Muscle of leg (tissue), 11 donors: ENCODE data around the gene GLI2. TPM values are rescaled to one million over a fixed set of nuclear protein-coding genes. Genes with fewer than 3 reads are reported as not detected.
A peak's percentile ranks its signal among the peaks of the same experiment; 100 is the strongest.

Experiments
- DNase-seq: peaks from one replicate; pipeline ENCODE4 v3.0.0; 2013
- H3K27ac ChIP-seq: one replicate; pipeline ENCODE4 v1.5.1; 2013; ENCODE audit warnings: mild to moderate bottlenecking, low read length, control low read depth
- H3K27me3 ChIP-seq: one replicate; pipeline ENCODE4 v1.6.1; 2013; ENCODE audit warnings: low read length; ENCODE audit not compliant: control insufficient read depth, insufficient read depth
- H3K36me3 ChIP-seq: one replicate; pipeline ENCODE4 v1.6.1; 2013; ENCODE audit warnings: low read length; ENCODE audit not compliant: control insufficient read depth, insufficient read depth
- H3K4me1 ChIP-seq: one replicate; pipeline ENCODE4 v1.6.1; 2013; ENCODE audit warnings: low read length; ENCODE audit not compliant: control insufficient read depth, insufficient read depth
- H3K4me3 ChIP-seq: one replicate; pipeline ENCODE4 v1.5.1; 2013; ENCODE audit warnings: low read length, control low read depth
- H3K9me3 ChIP-seq: replicated peaks from 2 replicates; pipeline ENCODE4 v1.6.1; 2013; ENCODE audit warnings: low read depth, low read length; ENCODE audit not compliant: control insufficient read depth
- WGBS: methylation state at CpG from one replicate; pipeline ENCODE4 v1.1.5; 2013; ENCODE audit warnings: missing lambda C conversion rate; ENCODE audit not compliant: insufficient coverage; 5-methylcytosine and 5-hydroxymethylcytosine counted together
- polyA plus RNA-seq, 8 donors: library from polyadenylated mRNA; unstranded; fragments of 120-200 nt; gene quantifications; one replicate each; pipeline versions ENCODE4 v1.2.1 to v1.2.3, GENCODE V29; 2013; ENCODE audit warnings: inconsistent platforms in 1 of 8, low replicate concordance in 1 of 8; ENCODE audit not compliant: insufficient read length in 8 of 8, insufficient read depth in 1 of 8
- total RNA-seq: library from RNA; stranded (reverse); fragments of 120-200 nt; gene quantifications from one replicate; pipeline ENCODE4 v1.2.4, GENCODE V29; 2013

Gene GLI2
- total and polyA plus RNA-seq, 9 donors = 6.1 to 18.6 (median 11.8) TPM

- no peak overlapping the region for H3K27ac ChIP-seq
- peaks cover 9% of the 10 kb centered on the region for H3K4me1 ChIP-seq
- H3K4me3 ChIP-seq = no peak overlapping the region
- DNase-seq = peak; percentile 83
- WGBS = 14% methylated on average over 3 of the region's 5 CpGs
- H3K36me3 ChIP-seq = no peaks in the 10 kb centered on the region
- peaks cover 13% of the 10 kb centered on the region for H3K27me3 ChIP-seq
- no peaks in the 10 kb centered on the region for H3K9me3 ChIP-seq
Observed at GRCh38 chr2:120709608-120710041, 26.0 kb upstream of the GLI2 start.

GRCh38 chr2:120710256-120710655 lies 25.4 kb upstream of the GLI2 start:
- Histone ChIP-seq H3K27me3 (peaks cover 13% of the 10 kb centered on the region), H3K4me1 (peaks cover 9% of the 10 kb centered on the region), H3K9me3 (no peaks in the 10 kb centered on the region), H3K4me3 (no peak overlapping the region), H3K27ac (no peak overlapping the region), H3K36me3 (no peaks in the 10 kb centered on the region)
- WGBS = 65% methylated on average over 14 of the region's 16 CpGs
- no peak for DNase-seq

- Histone ChIP-seq H3K27me3 (peaks cover 13% of the 10 kb centered on the region), H3K9me3 (no peaks in the 10 kb centered on the region), H3K4me1 (peaks cover 10% of the 10 kb centered on the region), H3K27ac (no peak overlapping the region), H3K4me3 (no peak overlapping the region), H3K36me3 (no peaks in the 10 kb centered on the region)
- no peak for DNase-seq
- WGBS = 82% methylated on average over 4 of the region's 5 CpGs
Observed at GRCh38 chr2:120711694-120712093, 24.0 kb upstream of the GLI2 start.

GRCh38 chr2:120712180-120712681 lies 23.4 kb upstream of the GLI2 start:
- peak; percentile 35 for DNase-seq
- Histone ChIP-seq H3K27me3 (peaks cover 13% of the 10 kb centered on the region), H3K4me3 (no peak overlapping the region), H3K4me1 (peaks cover 10% of the 10 kb centered on the region), H3K36me3 (no peaks in the 10 kb centered on the region), H3K9me3 (no peaks in the 10 kb centered on the region), H3K27ac (no peak overlapping the region)
- 56% methylated on average over 1 of the region's 7 CpGs for WGBS

- Histone ChIP-seq H3K4me1 (peaks cover 2% of the 10 kb centered on the region), H3K27me3 (peaks cover 5% of the 10 kb centered on the region), H3K9me3 (no peaks in the 10 kb centered on the region), H3K36me3 (no peaks in the 10 kb centered on the region), H3K4me3 (no peak overlapping the region), H3K27ac (no peak overlapping the region)
- no peak for DNase-seq
- 66% methylated on average over 8 of the region's 8 CpGs for WGBS
Observed at GRCh38 chr2:120715353-120715752, 20.3 kb upstream of the GLI2 start.

- Histone ChIP-seq H3K4me1 (peaks cover 2% of the 10 kb centered on the region), H3K27me3 (peaks cover 5% of the 10 kb centered on the region), H3K9me3 (no peaks in the 10 kb centered on the region), H3K27ac (no peak overlapping the region), H3K4me3 (no peak overlapping the region), H3K36me3 (no peaks in the 10 kb centered on the region)
- WGBS = 31% methylated on average over 8 of the region's 8 CpGs
- DNase-seq = peak; percentile 52
Observed at GRCh38 chr2:120715941-120716340, 19.7 kb upstream of the GLI2 start.

- no peak overlapping the region for H3K27ac ChIP-seq
- DNase-seq = no peak
- no peak overlapping the region for H3K4me3 ChIP-seq
- H3K9me3 ChIP-seq = no peaks in the 10 kb centered on the region
- no peaks in the 10 kb centered on the region for H3K36me3 ChIP-seq
- peaks cover 2% of the 10 kb centered on the region for H3K4me1 ChIP-seq
- peaks cover 6% of the 10 kb centered on the region for H3K27me3 ChIP-seq
- 59% methylated on average over 13 of the region's 15 CpGs for WGBS
Observed at GRCh38 chr2:120716641-120717585, 18.8 kb upstream of the GLI2 start.

GRCh38 chr2:120719491-120719890 lies 16.2 kb upstream of the GLI2 start:
- Histone ChIP-seq H3K4me3 (no peak overlapping the region), H3K4me1 (peaks cover 14% of the 10 kb centered on the region), H3K9me3 (no peaks in the 10 kb centered on the region), H3K36me3 (no peaks in the 10 kb centered on the region), H3K27ac (no peak overlapping the region), H3K27me3 (peaks cover 2% of the 10 kb centered on the region)
- 87% methylated on average over 6 of the region's 7 CpGs for WGBS
- DNase-seq = no peak

- H3K4me3 ChIP-seq = no peak overlapping the region
- H3K9me3 ChIP-seq = no peaks in the 10 kb centered on the region
- no peak overlapping the region for H3K27ac ChIP-seq
- H3K36me3 ChIP-seq = no peaks in the 10 kb centered on the region
- peaks cover 14% of the 10 kb centered on the region for H3K4me1 ChIP-seq
- WGBS = 82% methylated on average over 7 of the region's 7 CpGs
- peaks cover 2% of the 10 kb centered on the region for H3K27me3 ChIP-seq
- no peak for DNase-seq
Observed at GRCh38 chr2:120720231-120720630, 15.4 kb upstream of the GLI2 start.

GRCh38 chr2:120720746-120721375 lies 14.8 kb upstream of the GLI2 start:
- H3K27ac ChIP-seq = no peak overlapping the region
- WGBS = 84% methylated on average over 5 of the region's 8 CpGs

More at GRCh38 chr2:120720746-120721375, 14.8 kb upstream of the GLI2 start:
- Histone ChIP-seq H3K4me1 (peaks cover 14% of the 10 kb centered on the region), H3K36me3 (no peaks in the 10 kb centered on the region), H3K27me3 (peaks cover 2% of the 10 kb centered on the region), H3K4me3 (no peak overlapping the region), H3K9me3 (no peaks in the 10 kb centered on the region)
- DNase-seq = no peak
